ENCODE data around the gene OSBPL1A. TPM values are rescaled to one million over a fixed set of nuclear protein-coding genes. Genes with fewer than 3 reads are reported as not detected.
"Not testable (repeated sequence)": the region's sequence is repeated elsewhere in the genome, so short reads cannot be mapped to it uniquely, and the experiment has no call there.

The OSBPL1A gene
- total RNA-seq, 4 donors from 2014 or later = 81.4 to 109 (median 99.3) TPM

DNA sequence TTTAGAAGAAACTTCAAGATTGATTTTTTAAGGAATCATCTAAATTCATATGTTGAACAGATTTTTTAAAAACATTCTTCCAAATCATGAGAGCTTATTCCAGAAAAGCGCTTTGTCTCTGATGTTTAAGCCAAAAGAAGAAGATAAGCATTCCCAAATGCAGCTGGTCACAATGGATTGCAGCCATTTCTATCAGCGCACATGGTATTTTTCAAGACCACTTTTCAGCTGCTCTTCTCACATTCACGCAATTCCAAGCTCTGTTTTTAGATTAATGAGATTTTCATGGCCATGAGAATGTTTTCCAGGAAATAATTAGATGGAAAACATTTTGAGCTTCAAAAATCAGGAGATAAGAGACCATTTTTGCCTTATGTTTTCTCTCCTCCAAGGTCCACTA lies 8.7 kb downstream of the OSBPL1A start:
- H3K9me3 ChIP-seq = no peaks in the 10 kb centered on the region
- TF ChIP-seq EP300 (IDR thresholded peaks at IDR 0.05) = no peak
- TF ChIP-seq, protein P1, sequence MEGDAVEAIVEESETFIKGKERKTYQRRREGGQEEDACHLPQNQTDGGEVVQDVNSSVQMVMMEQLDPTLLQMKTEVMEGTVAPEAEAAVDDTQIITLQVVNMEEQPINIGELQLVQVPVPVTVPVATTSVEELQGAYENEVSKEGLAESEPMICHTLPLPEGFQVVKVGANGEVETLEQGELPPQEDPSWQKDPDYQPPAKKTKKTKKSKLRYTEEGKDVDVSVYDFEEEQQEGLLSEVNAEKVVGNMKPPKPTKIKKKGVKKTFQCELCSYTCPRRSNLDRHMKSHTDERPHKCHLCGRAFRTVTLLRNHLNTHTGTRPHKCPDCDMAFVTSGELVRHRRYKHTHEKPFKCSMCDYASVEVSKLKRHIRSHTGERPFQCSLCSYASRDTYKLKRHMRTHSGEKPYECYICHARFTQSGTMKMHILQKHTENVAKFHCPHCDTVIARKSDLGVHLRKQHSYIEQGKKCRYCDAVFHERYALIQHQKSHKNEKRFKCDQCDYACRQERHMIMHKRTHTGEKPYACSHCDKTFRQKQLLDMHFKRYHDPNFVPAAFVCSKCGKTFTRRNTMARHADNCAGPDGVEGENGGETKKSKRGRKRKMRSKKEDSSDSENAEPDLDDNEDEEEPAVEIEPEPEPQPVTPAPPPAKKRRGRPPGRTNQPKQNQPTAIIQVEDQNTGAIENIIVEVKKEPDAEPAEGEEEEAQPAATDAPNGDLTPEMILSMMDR (IDR thresholded peaks at IDR 0.05) = no peak
- no peak for TF ChIP-seq POLR2A (IDR thresholded peaks at IDR 0.05)
- 61 to 69% methylated on average over 3 of the region's 3 CpGs for WGBS, 2 donors
- H3K27me3 ChIP-seq = no peaks in the 10 kb centered on the region
- DNase-seq (ENCODE audit: low spot score in 2 of 2) = no peak
- no peaks in the 10 kb centered on the region for H3K4me1 ChIP-seq
- no peak overlapping the region for H3K27ac ChIP-seq
- no peak overlapping the region for H3K4me3 ChIP-seq
- H3K36me3 ChIP-seq = no peaks in the 10 kb centered on the region

DNA sequence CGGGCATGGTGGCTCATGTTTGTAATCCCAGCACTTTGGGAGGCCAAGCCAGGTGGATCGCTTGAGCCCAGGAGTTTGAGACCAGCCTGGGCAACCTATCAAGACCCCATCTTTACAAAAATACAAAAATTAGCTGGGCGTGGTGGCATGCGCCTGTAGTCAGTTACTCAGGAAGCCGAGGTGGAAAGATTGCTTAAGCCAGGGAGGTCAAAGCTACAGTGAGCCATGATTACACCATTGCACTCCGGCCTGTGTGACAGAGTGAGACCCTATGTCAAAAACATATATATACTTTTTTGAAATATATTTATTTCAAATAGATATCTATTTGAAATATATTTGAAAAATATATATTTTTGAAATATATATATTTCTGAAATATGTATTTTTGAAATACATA lies 10.9 kb downstream of the OSBPL1A start:
- Histone ChIP-seq H3K27me3 (no peaks in the 10 kb centered on the region), H3K27ac (no peak overlapping the region), H3K36me3 (no peaks in the 10 kb centered on the region), H3K9me3 (no peaks in the 10 kb centered on the region), H3K4me3 (no peak overlapping the region), H3K4me1 (no peaks in the 10 kb centered on the region)
- TF ChIP-seq, protein P1 (IDR thresholded peaks at IDR 0.05) = no peak
- TF ChIP-seq POLR2A (IDR thresholded peaks at IDR 0.05) (no peak), EP300 (IDR thresholded peaks at IDR 0.05) (no peak)
- 84 to 86% methylated on average over 6 of the region's 6 CpGs for WGBS, 2 donors
- no peak for DNase-seq (ENCODE audit: low spot score in 2 of 2)

DNA sequence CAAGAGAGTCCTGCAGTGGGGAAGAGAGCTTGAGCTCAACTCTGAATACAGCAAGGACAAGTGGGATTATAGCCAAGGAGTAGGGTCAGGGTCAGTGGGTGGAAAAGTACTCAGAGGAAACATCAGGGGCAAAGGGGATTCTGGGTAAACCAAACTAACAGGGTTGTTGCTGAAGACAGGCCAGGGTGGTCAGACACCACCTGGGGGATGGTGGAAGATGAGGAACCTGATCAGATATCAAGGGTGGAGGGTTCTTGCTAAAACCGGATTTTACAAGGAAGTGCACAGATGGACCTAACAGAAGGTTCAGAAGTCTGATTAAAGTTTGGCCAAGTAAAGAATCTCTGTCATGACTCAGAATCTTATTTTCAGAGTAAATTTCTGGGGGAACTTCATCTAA lies 16.5 kb downstream of the OSBPL1A start:
- Histone ChIP-seq H3K4me1 (no peaks in the 10 kb centered on the region), H3K36me3 (peaks cover 0 to 12% (median 0%) of the 10 kb centered on the region in 3 donors), H3K9me3 (no peaks in the 10 kb centered on the region), H3K27ac (no peak overlapping the region), H3K27me3 (no peaks in the 10 kb centered on the region), H3K4me3 (no peak overlapping the region)
- TF ChIP-seq, protein P1 (IDR thresholded peaks at IDR 0.05) = no peak
- TF ChIP-seq EP300 (IDR thresholded peaks at IDR 0.05) (no peak), POLR2A (IDR thresholded peaks at IDR 0.05) (no peak)
- DNase-seq (ENCODE audit: low spot score in 2 of 2) = no peak
- 75% methylated on average over 1 of the region's 1 CpG for WGBS, 2 donors

DNA sequence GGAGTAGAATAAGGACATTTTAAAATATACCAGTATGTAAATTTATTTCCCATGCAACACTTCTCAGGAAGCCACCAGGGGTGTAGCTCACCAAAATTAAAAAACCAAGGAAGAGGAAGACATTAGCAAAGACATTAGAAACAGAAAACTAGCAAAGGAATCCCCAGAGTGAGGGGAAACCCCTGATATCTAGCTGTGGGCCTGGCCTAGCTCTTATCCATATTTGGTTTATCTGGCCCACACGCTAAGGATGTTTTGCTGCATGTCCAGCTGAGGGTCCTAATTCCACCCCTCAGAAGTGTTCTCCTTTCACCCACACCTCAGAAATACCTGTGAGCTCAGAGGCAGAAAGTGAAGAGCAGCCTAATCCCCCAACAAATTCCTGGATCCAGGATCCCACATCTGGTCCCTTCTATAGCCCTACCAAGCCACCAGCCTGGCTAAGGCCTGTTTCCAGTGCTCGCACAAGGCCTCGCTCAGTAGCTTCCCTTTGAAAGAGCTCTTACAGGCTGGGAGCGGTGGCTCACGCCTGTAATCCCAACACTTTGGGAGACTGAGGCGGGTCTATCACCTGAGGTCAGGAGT lies 17.4 kb downstream of the OSBPL1A start:
- Histone ChIP-seq H3K27me3 (no peaks in the 10 kb centered on the region), H3K36me3 (peaks cover 0 to 21% (median 0%) of the 10 kb centered on the region in 3 donors), H3K4me1 (no peaks in the 10 kb centered on the region), H3K4me3 (no peak overlapping the region), H3K27ac (no peak overlapping the region), H3K9me3 (no peaks in the 10 kb centered on the region)
- 92 to 98% methylated on average over 6 of the region's 6 CpGs for WGBS, 2 donors
- TF ChIP-seq EP300 (IDR thresholded peaks at IDR 0.05) = no peak
- no peak for TF ChIP-seq POLR2A (IDR thresholded peaks at IDR 0.05)
- TF ChIP-seq, protein P1 (IDR thresholded peaks at IDR 0.05) = no peak
- no peak for DNase-seq (ENCODE audit: low spot score in 2 of 2)

DNA sequence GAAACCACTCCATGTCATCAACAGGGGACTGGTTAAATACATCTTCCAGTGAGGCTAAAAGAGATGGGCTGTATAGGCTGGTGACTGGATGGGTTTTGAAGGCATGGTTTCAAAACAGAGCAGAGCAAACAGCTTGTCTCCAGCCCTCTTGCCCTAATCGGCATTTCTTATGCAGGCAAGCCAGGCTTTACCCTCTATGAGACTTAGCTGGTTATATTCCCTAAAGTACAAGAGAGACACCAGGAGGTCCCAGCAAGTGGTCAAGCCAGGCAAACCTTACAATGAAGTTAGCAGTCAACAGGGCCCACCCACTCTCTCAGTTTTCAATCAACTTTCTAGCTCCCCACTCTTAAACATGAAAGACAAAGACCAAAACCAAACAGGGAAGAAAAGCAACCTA lies 19.0 kb downstream of the OSBPL1A start:
- whole genome bisulfite sequencing, 2 donors = 43 to 63% methylated on average over 1 of the region's 1 CpG
- Histone ChIP-seq H3K4me3 (no peak overlapping the region), H3K4me1 (no peaks in the 10 kb centered on the region), H3K27ac (no peak overlapping the region), H3K27me3 (no peaks in the 10 kb centered on the region), H3K36me3 (peaks cover 0 to 22% (median 0%) of the 10 kb centered on the region in 3 donors), H3K9me3 (no peaks in the 10 kb centered on the region)
- TF ChIP-seq, protein P1 (IDR thresholded peaks at IDR 0.05) = no peak
- no peak for TF ChIP-seq EP300 (IDR thresholded peaks at IDR 0.05)
- TF ChIP-seq POLR2A (IDR thresholded peaks at IDR 0.05) = no peak
- no peak for DNase-seq (ENCODE audit: low spot score in 2 of 2)

DNA sequence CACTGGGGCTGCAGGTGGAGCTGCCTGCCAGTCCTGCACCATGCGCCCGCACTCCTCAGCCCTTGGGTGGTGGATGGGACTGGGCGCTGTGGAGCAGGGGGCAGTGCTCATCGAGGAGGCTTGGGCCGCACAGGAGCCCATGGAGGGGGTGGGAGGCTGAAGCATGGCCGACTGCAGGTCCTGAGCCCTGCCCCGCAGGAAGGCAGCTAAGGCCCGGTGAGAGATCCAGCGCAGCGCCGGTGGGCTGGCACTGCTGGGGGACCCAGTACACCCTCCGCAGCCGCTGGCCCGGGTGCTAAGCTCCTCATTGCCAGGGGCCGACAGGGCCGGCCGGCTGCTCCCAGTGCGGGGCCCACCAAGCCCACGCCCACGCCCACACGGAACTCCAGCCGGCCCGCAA lies 21.1 kb downstream of the OSBPL1A start:
- H3K4me3 ChIP-seq; DNase-seq (ENCODE audit: low spot score in 2 of 2); H3K27ac ChIP-seq; H3K9me3 ChIP-seq; H3K27me3 ChIP-seq; H3K4me1 ChIP-seq: not testable (repeated sequence)
- 93 to 95% methylated on average over 17 to 22 of the region's 23 CpGs for WGBS, 2 donors
- H3K36me3 ChIP-seq = peaks cover 0 to 27% (median 0%) of the 10 kb centered on the region in 3 donors
